Brain microvascular endothelial cell (primary cell): Measurements from ENCODE around the gene AGBL1.

Experiments used
- DNase-seq: peaks from one replicate; pipeline ENCODE4 v3.0.0-alpha.2; 2020
- H3K27ac ChIP-seq: fragments of 250-450 bp; sonication (Bioruptor Pico); 2 replicates; pipeline ENCODE4 v1.5.1; 2020; ENCODE audit warnings: mild to moderate bottlenecking, moderate library complexity
- H3K27me3 ChIP-seq: fragments of 250-450 bp; sonication (Bioruptor Pico); replicated peaks from 2 replicates; pipeline ENCODE4 v1.5.1; 2020; ENCODE audit warnings: mild to moderate bottlenecking
- H3K36me3 ChIP-seq: fragments of 250-450 bp; sonication (Bioruptor Pico); replicated peaks from 2 replicates; pipeline ENCODE4 v1.5.1; 2020; ENCODE audit warnings: mild to moderate bottlenecking
- H3K4me3 ChIP-seq: 2 replicates; pipeline ENCODE4 v1.5.1; 2011; ENCODE audit warnings: low read depth, mild to moderate bottlenecking, control low read depth, low read length, moderate library complexity
- in situ Hi-C: cut with HindIII; loops from 2 replicates; pipeline ENCODE4 v1.10.0; 2017; ENCODE audit warnings: low sequenced_read_pairs, low pct_ligation_motif_present
- TF ChIP-seq, protein P1 (sequence below): IDR thresholded peaks from 2 replicates; pipeline ENCODE4 v1.5.1; 2011; ENCODE audit warnings: low read depth, mild to moderate bottlenecking, moderate library complexity, low read length, control low read depth, inconsistent platforms; ENCODE audit errors: missing control alignments

AGBL1 gene

DNA sequence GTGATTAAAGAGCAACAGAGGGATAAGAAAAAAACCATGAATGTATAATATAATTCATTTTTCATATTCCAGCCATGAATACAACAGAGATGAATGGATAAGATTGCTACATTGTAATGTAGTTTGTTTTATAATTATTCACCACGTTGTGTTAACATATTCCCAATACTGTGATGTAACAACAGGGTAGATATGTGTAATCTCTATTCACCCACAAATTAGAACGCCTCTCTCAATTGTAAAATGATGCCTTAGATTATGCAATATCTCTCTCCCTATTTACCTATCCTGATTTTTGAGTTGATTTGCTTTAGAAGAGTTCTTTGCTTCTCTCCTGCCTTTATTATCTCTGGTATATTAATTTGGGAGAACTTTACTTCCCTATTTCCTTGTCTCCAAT, 193.6 kb downstream of the AGBL1 start:
- H3K27ac ChIP-seq, result no peak overlapping the region
- no peak for DNase-seq
- H3K27me3 ChIP-seq, result no peaks in the 10 kb centered on the region
- in situ Hi-C loops, result no loop called here
- TF ChIP-seq, protein P1, sequence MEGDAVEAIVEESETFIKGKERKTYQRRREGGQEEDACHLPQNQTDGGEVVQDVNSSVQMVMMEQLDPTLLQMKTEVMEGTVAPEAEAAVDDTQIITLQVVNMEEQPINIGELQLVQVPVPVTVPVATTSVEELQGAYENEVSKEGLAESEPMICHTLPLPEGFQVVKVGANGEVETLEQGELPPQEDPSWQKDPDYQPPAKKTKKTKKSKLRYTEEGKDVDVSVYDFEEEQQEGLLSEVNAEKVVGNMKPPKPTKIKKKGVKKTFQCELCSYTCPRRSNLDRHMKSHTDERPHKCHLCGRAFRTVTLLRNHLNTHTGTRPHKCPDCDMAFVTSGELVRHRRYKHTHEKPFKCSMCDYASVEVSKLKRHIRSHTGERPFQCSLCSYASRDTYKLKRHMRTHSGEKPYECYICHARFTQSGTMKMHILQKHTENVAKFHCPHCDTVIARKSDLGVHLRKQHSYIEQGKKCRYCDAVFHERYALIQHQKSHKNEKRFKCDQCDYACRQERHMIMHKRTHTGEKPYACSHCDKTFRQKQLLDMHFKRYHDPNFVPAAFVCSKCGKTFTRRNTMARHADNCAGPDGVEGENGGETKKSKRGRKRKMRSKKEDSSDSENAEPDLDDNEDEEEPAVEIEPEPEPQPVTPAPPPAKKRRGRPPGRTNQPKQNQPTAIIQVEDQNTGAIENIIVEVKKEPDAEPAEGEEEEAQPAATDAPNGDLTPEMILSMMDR, result no peak
- H3K4me3 ChIP-seq, result no peak overlapping the region
- H3K36me3 ChIP-seq, result no peaks in the 10 kb centered on the region

GRCh38 chr15:86275361-86275760, 195.7 kb downstream of the AGBL1 start:
- Histone ChIP-seq H3K27me3 (no peaks in the 10 kb centered on the region), H3K27ac (no peak overlapping the region), H3K4me3 (no peak overlapping the region), H3K36me3 (no peaks in the 10 kb centered on the region)
- in situ Hi-C loops, result no loop called here
- DNase-seq, result no peak
- TF ChIP-seq, protein P1, result no peak

DNA sequence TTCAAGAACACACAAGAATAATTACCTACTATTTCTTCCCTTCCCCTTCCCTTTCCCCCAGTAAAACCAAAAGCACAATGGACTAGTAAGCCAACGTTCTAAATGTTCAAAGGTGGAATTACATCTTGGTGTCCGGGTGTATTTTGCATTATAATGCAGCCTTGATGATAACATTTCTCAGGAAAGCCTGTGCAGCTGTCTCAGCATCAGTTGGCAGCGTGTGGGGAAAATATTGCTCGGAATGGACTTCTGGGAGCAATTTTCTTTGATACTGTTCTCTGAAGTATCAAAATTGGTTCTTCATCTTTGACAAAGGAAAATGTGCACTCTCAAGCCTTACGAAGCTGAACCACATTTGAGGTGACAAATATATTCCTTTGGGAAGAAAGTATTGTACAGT, 198.9 kb downstream of the AGBL1 start:
- no peaks in the 10 kb centered on the region for H3K36me3 ChIP-seq
- no peak overlapping the region for H3K4me3 ChIP-seq
- TF ChIP-seq, protein P1, result no peak
- H3K27me3 ChIP-seq, result no peaks in the 10 kb centered on the region
- no peak for DNase-seq
- H3K27ac ChIP-seq, result no peak overlapping the region
- in situ Hi-C loops, result no loop called here

DNA sequence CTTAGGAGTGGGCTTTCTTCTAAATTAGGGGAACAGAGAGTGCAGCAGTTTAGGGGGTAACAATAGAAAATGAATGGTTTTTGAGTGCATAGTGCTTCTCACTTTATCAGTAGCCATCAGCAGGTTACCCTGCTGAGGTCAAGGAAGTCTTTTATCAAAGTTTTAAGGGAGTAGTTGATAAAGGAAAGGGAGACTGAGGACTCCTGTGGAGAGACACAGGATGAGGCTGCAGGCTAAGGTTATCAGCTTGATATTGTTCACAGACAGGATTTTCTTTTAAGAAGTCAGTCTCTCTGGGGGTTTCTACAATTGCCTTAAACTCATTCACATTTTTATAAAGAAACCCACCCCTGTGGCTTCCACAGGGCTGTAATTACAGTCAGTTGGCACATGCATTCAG, 205.0 kb downstream of the AGBL1 start:
- DNase-seq, result no peak
- no peaks in the 10 kb centered on the region for H3K36me3 ChIP-seq
- in situ Hi-C loops, result no loop called here
- no peak overlapping the region for H3K4me3 ChIP-seq
- TF ChIP-seq, protein P1, result no peak
- H3K27me3 ChIP-seq, result no peaks in the 10 kb centered on the region
- H3K27ac ChIP-seq, result no peak overlapping the region

- TF ChIP-seq, protein P1, result no peak
- in situ Hi-C loops, result no loop called here
Measured at GRCh38 chr15:86295511-86295910, 215.8 kb downstream of the AGBL1 start.

GRCh38 chr15:86296769-86297168, 217.1 kb downstream of the AGBL1 start:
- no peak for DNase-seq
- TF ChIP-seq, protein P1, result no peak
- in situ Hi-C loops, result no loop called here

More at GRCh38 chr15:86295511-86295910, 215.8 kb downstream of the AGBL1 start:
- DNase-seq, result no peak
- Histone ChIP-seq H3K4me3 (no peak overlapping the region), H3K27ac (no peak overlapping the region), H3K36me3 (no peaks in the 10 kb centered on the region), H3K27me3 (no peaks in the 10 kb centered on the region)

More at GRCh38 chr15:86296769-86297168, 217.1 kb downstream of the AGBL1 start:
- H3K27ac ChIP-seq, result no peak overlapping the region
- no peak overlapping the region for H3K4me3 ChIP-seq
- H3K27me3 ChIP-seq, result no peaks in the 10 kb centered on the region
- no peaks in the 10 kb centered on the region for H3K36me3 ChIP-seq
